GM23338 (cell line): ENCODE measurements around the gene CLSTN1. TPM values are rescaled to one million over a fixed set of nuclear protein-coding genes. Genes with fewer than 3 reads are reported as not detected.
A peak's percentile ranks its signal among the peaks of the same experiment; 100 is the strongest.

ENCODE experiments used
- ATAC-seq: fragments of 200-7000 bp; cut with Tn5 transposase; 3 replicates; pipeline ENCODE4 v1.9.1; 2020
- DNase-seq: peaks from one replicate; pipeline ENCODE4 v3.0.0-alpha.2; 2015; ENCODE audit warnings: low spot score
- H2AFZ ChIP-seq: fragments of 200-600 bp; sonication (generic); 2 replicates; pipeline ENCODE4 v1.8.0; 2016; ENCODE audit warnings: antibody characterized with exemption, mild to moderate bottlenecking, moderate library complexity
- H3F3A ChIP-seq: fragments of 200-600 bp; sonication (generic); replicated peaks from 2 replicates; pipeline ENCODE4 v1.8.0; 2017; ENCODE audit warnings: antibody characterized with exemption, mixed run types, low read depth
- H3K27ac ChIP-seq: fragments of 200-600 bp; sonication (generic); 2 replicates; pipeline ENCODE4 v1.6.1; 2016; ENCODE audit warnings: low read depth
- H3K27me3 ChIP-seq: fragments of 200-600 bp; sonication (generic); 2 replicates; pipeline ENCODE4 v1.8.0; 2016; ENCODE audit warnings: mild to moderate bottlenecking, mixed run types, moderate library complexity; ENCODE audit not compliant: insufficient read depth
- H3K36me3 ChIP-seq: fragments of 200-600 bp; sonication (generic); 2 replicates; pipeline ENCODE4 v1.8.0; 2016; ENCODE audit warnings: mild to moderate bottlenecking; ENCODE audit not compliant: insufficient read depth
- H3K4me1 ChIP-seq: fragments of 200-600 bp; sonication (generic); 2 replicates; pipeline ENCODE4 v1.8.0; 2016; ENCODE audit warnings: mild to moderate bottlenecking, moderate library complexity; ENCODE audit not compliant: insufficient read depth
- H3K4me2 ChIP-seq: fragments of 200-600 bp; sonication (generic); 2 replicates; pipeline ENCODE4 v1.7.1; 2017; ENCODE audit warnings: mixed run types
- H3K4me3 ChIP-seq: fragments of 200-600 bp; sonication (generic); 2 replicates; pipeline ENCODE4 v1.6.1; 2016; ENCODE audit warnings: mixed run types
- H3K79me2 ChIP-seq: fragments of 200-600 bp; sonication (generic); replicated peaks from 2 replicates; pipeline ENCODE4 v1.8.0; 2017; ENCODE audit warnings: mild to moderate bottlenecking; ENCODE audit not compliant: insufficient read depth
- H3K9me2 ChIP-seq: fragments of 200-600 bp; sonication (generic); 2 replicates; pipeline ENCODE4 v1.8.0; 2017; ENCODE audit not compliant: insufficient read depth
- H4K20me1 ChIP-seq: fragments of 200-600 bp; sonication (generic); replicated peaks from 2 replicates; pipeline ENCODE4 v1.8.0; 2017; ENCODE audit warnings: mild to moderate bottlenecking; ENCODE audit not compliant: insufficient read depth
- H3K27ac Mint-ChIP-seq: 2 replicates; pipeline ENCODE4 v1.8.0; 2020; ENCODE audit warnings: inconsistent platforms, mild to moderate bottlenecking, moderate library complexity, mixed read lengths
- H3K27me3 Mint-ChIP-seq: 3 replicates; pipeline ENCODE4 v1.8.0; 2022; ENCODE audit warnings: low read depth, mild to moderate bottlenecking, moderate library complexity, mixed read lengths, inconsistent platforms; ENCODE audit not compliant: insufficient read depth, poor library complexity
- H3K36me3 Mint-ChIP-seq: 3 replicates; pipeline ENCODE4 v1.8.0; 2021; ENCODE audit warnings: low read depth, mild to moderate bottlenecking, inconsistent platforms, moderate library complexity, mixed read lengths
- H3K4me1 Mint-ChIP-seq: 3 replicates; pipeline ENCODE4 v1.8.0; 2020; ENCODE audit warnings: mild to moderate bottlenecking, inconsistent platforms, mixed read lengths
- H3K4me3 Mint-ChIP-seq: 3 replicates; pipeline ENCODE4 v1.8.0; 2021; ENCODE audit warnings: moderate library complexity, mild to moderate bottlenecking, inconsistent platforms, mixed read lengths
- H3K9me3 Mint-ChIP-seq: 3 replicates; pipeline ENCODE4 v1.8.0; 2020; ENCODE audit warnings: moderate library complexity, mild to moderate bottlenecking, inconsistent platforms, mixed read lengths
- CREB1 ChIP-seq: fragments of 250-450 bp; sonication (Bioruptor Pico); IDR thresholded peaks from 2 replicates; pipeline ENCODE4 v1.5.0; 2020; ENCODE audit warnings: low read depth, mild to moderate bottlenecking, moderate library complexity
- EZH2 ChIP-seq: fragments of 200-600 bp; sonication (generic); IDR thresholded peaks from one replicate; pipeline ENCODE4 v1.8.0; 2017; ENCODE audit warnings: antibody characterized with exemption, mild to moderate bottlenecking, low read depth; ENCODE audit not compliant: unreplicated experiment
- EZH2phosphoT487 ChIP-seq: fragments of 200-600 bp; sonication (generic); IDR thresholded peaks from one replicate; pipeline ENCODE4 v1.8.1; 2018; ENCODE audit warnings: antibody characterized with exemption; ENCODE audit not compliant: unreplicated experiment
- JUNB ChIP-seq: IDR thresholded peaks from one replicate; pipeline ENCODE4 v1.6.1; 2016; ENCODE audit warnings: antibody characterized with exemption; ENCODE audit not compliant: unreplicated experiment
- NANOG ChIP-seq: IDR thresholded peaks from 2 replicates; pipeline ENCODE4 v1.6.1; 2016; ENCODE audit warnings: antibody characterized with exemption, borderline replicate concordance
- POLR2AphosphoS5 ChIP-seq: IDR thresholded peaks from 2 replicates; pipeline ENCODE4 v1.6.1; 2016; ENCODE audit warnings: antibody characterized with exemption, low read depth
- REST ChIP-seq: IDR thresholded peaks from one replicate; pipeline ENCODE4 v1.6.1; 2018; ENCODE audit warnings: antibody characterized with exemption; ENCODE audit not compliant: unreplicated experiment
- STAT1 ChIP-seq: IDR thresholded peaks from one replicate; pipeline ENCODE4 v1.6.1; 2016; ENCODE audit warnings: antibody characterized with exemption; ENCODE audit not compliant: unreplicated experiment
- ZNF114 ChIP-seq: fragments of 250-450 bp; sonication (Bioruptor Pico); IDR thresholded peaks from 2 replicates; pipeline ENCODE4 v1.5.0; 2020; ENCODE audit warnings: mild to moderate bottlenecking, moderate library complexity
- ZNF331 ChIP-seq: fragments of 250-450 bp; sonication (Bioruptor Pico); IDR thresholded peaks from 2 replicates; pipeline ENCODE4 v1.5.0; 2020; ENCODE audit warnings: low read depth, mild to moderate bottlenecking, moderate library complexity
- polyA plus RNA-seq: library from polyadenylated mRNA; unstranded; fragments of >200 nt; fragmentation: Nextera tagmentation; extraction: Ambion mirVana; gene quantifications from 2 replicates; pipeline ENCODE4 v1.2.1, GENCODE V29; 2016
- total RNA-seq: library from RNA; depleted of rRNA; stranded (reverse); fragments of >200 nt; shearing (Covaris generic); gene quantifications from 2 replicates; pipeline ENCODE4 v1.2.3, GENCODE V29; 2014
- TF ChIP-seq, protein P1 (sequence below): fragments of 250-450 bp; sonication (Bioruptor Pico); IDR thresholded peaks from 2 replicates; pipeline ENCODE4 v1.5.0; 2020; ENCODE audit warnings: mild to moderate bottlenecking, moderate library complexity
- TF ChIP-seq, protein P2 (sequence below), 2 experiments: fragments of 200-600 bp in 1 of 2; sonication (generic) in 1 of 2; conservative IDR thresholded peaks; 2 replicates each; pipeline versions ENCODE4 v1.5.1 to v1.6.1; 2016 to 2017; ENCODE audit warnings: antibody characterized with exemption in 2 of 2, low read depth in 2 of 2, mild to moderate bottlenecking in 2 of 2, moderate library complexity in 1 of 2
- TF ChIP-seq, protein P3 (sequence below): IDR thresholded peaks from 2 replicates; pipeline ENCODE4 v1.6.1; 2016; ENCODE audit warnings: antibody characterized with exemption

CLSTN1 gene
- total and polyA plus RNA-seq, 2 experiments from 2014 or later = 38.5 to 66.2 TPM

- H3K36me3 Mint-ChIP-seq = peaks cover 2% of the 10 kb centered on the region; the same call in 1 of the 3 replicates
- no peaks in the 10 kb centered on the region for H3K9me3 Mint-ChIP-seq
- H3K27ac ChIP-seq = peak overlapping the region; percentile 47; the same call in 1 of the 2 replicates
- peaks cover 7% of the 10 kb centered on the region; the same call in 1 of the 2 replicates for H3F3A ChIP-seq
- no peaks in the 10 kb centered on the region for H3K36me3 ChIP-seq
- H3K27me3 Mint-ChIP-seq = peaks cover 7% of the 10 kb centered on the region
- no peak overlapping the region for H2AFZ ChIP-seq
- no peak for TF ChIP-seq NANOG
- no peak for TF ChIP-seq EZH2
- TF ChIP-seq POLR2AphosphoS5 = no peak
- TF ChIP-seq CREB1 (CRISPR knock-in tag) = no peak
- TF ChIP-seq ZNF114 (CRISPR knock-in tag) = no peak
- TF ChIP-seq, protein P1, sequence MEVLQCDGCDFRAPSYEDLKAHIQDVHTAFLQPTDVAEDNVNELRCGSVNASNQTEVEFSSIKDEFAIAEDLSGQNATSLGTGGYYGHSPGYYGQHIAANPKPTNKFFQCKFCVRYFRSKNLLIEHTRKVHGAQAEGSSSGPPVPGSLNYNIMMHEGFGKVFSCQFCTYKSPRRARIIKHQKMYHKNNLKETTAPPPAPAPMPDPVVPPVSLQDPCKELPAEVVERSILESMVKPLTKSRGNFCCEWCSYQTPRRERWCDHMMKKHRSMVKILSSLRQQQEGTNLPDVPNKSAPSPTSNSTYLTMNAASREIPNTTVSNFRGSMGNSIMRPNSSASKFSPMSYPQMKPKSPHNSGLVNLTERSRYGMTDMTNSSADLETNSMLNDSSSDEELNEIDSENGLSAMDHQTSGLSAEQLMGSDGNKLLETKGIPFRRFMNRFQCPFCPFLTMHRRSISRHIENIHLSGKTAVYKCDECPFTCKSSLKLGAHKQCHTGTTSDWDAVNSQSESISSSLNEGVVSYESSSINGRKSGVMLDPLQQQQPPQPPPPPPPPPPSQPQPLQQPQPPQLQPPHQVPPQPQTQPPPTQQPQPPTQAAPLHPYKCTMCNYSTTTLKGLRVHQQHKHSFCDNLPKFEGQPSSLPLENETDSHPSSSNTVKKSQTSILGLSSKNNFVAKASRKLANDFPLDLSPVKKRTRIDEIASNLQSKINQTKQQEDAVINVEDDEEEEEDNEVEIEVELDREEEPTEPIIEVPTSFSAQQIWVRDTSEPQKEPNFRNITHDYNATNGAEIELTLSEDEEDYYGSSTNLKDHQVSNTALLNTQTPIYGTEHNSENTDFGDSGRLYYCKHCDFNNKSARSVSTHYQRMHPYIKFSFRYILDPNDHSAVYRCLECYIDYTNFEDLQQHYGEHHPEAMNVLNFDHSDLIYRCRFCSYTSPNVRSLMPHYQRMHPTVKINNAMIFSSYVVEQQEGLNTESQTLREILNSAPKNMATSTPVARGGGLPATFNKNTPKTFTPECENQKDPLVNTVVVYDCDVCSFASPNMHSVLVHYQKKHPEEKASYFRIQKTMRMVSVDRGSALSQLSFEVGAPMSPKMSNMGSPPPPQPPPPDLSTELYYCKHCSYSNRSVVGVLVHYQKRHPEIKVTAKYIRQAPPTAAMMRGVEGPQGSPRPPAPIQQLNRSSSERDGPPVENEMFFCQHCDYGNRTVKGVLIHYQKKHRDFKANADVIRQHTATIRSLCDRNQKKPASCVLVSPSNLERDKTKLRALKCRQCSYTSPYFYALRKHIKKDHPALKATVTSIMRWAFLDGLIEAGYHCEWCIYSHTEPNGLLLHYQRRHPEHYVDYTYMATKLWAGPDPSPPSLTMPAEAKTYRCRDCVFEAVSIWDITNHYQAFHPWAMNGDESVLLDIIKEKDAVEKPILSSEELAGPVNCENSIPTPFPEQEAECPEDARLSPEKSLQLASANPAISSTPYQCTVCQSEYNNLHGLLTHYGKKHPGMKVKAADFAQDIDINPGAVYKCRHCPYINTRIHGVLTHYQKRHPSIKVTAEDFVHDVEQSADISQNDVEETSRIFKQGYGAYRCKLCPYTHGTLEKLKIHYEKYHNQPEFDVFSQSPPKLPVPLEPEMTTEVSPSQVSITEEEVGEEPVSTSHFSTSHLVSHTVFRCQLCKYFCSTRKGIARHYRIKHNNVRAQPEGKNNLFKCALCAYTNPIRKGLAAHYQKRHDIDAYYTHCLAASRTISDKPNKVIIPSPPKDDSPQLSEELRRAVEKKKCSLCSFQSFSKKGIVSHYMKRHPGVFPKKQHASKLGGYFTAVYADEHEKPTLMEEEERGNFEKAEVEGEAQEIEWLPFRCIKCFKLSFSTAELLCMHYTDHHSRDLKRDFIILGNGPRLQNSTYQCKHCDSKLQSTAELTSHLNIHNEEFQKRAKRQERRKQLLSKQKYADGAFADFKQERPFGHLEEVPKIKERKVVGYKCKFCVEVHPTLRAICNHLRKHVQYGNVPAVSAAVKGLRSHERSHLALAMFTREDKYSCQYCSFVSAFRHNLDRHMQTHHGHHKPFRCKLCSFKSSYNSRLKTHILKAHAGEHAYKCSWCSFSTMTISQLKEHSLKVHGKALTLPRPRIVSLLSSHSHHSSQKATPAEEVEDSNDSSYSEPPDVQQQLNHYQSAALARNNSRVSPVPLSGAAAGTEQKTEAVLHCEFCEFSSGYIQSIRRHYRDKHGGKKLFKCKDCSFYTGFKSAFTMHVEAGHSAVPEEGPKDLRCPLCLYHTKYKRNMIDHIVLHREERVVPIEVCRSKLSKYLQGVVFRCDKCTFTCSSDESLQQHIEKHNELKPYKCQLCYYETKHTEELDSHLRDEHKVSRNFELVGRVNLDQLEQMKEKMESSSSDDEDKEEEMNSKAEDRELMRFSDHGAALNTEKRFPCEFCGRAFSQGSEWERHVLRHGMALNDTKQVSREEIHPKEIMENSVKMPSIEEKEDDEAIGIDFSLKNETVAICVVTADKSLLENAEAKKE (CRISPR knock-in tag) = no peak
- TF ChIP-seq REST = no peak
- TF ChIP-seq JUNB = no peak
- TF ChIP-seq, protein P2, sequence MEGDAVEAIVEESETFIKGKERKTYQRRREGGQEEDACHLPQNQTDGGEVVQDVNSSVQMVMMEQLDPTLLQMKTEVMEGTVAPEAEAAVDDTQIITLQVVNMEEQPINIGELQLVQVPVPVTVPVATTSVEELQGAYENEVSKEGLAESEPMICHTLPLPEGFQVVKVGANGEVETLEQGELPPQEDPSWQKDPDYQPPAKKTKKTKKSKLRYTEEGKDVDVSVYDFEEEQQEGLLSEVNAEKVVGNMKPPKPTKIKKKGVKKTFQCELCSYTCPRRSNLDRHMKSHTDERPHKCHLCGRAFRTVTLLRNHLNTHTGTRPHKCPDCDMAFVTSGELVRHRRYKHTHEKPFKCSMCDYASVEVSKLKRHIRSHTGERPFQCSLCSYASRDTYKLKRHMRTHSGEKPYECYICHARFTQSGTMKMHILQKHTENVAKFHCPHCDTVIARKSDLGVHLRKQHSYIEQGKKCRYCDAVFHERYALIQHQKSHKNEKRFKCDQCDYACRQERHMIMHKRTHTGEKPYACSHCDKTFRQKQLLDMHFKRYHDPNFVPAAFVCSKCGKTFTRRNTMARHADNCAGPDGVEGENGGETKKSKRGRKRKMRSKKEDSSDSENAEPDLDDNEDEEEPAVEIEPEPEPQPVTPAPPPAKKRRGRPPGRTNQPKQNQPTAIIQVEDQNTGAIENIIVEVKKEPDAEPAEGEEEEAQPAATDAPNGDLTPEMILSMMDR (conservative IDR thresholded peaks at IDR 0.05; ENCODE audit: low read depth in 2 of 2) = no peak
- TF ChIP-seq, protein P3, sequence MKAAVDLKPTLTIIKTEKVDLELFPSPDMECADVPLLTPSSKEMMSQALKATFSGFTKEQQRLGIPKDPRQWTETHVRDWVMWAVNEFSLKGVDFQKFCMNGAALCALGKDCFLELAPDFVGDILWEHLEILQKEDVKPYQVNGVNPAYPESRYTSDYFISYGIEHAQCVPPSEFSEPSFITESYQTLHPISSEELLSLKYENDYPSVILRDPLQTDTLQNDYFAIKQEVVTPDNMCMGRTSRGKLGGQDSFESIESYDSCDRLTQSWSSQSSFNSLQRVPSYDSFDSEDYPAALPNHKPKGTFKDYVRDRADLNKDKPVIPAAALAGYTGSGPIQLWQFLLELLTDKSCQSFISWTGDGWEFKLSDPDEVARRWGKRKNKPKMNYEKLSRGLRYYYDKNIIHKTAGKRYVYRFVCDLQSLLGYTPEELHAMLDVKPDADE = no peak
- no peak for TF ChIP-seq STAT1
- TF ChIP-seq EZH2phosphoT487 = no peak
- TF ChIP-seq ZNF331 = no peak
- ATAC-seq = no peak
- no peaks in the 10 kb centered on the region for H3K27me3 ChIP-seq
- H4K20me1 ChIP-seq = peaks cover 58% of the 10 kb centered on the region
- no peak for DNase-seq
- H3K79me2 ChIP-seq = peaks cover 99% of the 10 kb centered on the region
- H3K9me2 ChIP-seq = no peaks in the 10 kb centered on the region
- peak overlapping the region; percentile 51; the same call in 1 of the 2 replicates for H3K4me2 ChIP-seq
- no peak overlapping the region for H3K4me3 Mint-ChIP-seq
- peaks cover 47% of the 10 kb centered on the region for H3K4me1 Mint-ChIP-seq
- H3K27ac Mint-ChIP-seq = 0 out of 2 replicates have a peak overlapping the region, but pooled peaks have one; percentile 30
- H3K4me3 ChIP-seq = no peak overlapping the region
- H3K4me1 ChIP-seq = peaks cover 50% of the 10 kb centered on the region
Measured at GRCh38 chr1:9797049-9797448, 26.7 kb downstream of the CLSTN1 start.
